ENCODE measurements around the gene TPRX2. TPM values are rescaled to one million over a fixed set of nuclear protein-coding genes. Genes with fewer than 3 reads are reported as not detected.
"Not testable (repeated sequence)": the region's sequence is repeated elsewhere in the genome, so short reads cannot be mapped to it uniquely, and the experiment has no call there.

TPRX2 gene
- total RNA-seq, 1 experiment from 2014 or later = not detected

- Histone ChIP-seq H3K27ac (peak overlapping the region; percentile 87), H3K27me3 (no peaks in the 10 kb centered on the region), H3K9me3 (replicated peaks) (no peaks in the 10 kb centered on the region), H3K4me3 (no peak overlapping the region; the same call in 1 of the 2 replicates), H3K4me1 (peaks cover 23% of the 10 kb centered on the region), H3K36me3 (no peaks in the 10 kb centered on the region)
- DNase-seq = no peak
These were observed 10.6 kb upstream of the TPRX2 start for GRCh38 chr19:47848425-47848822.

- peaks cover 22% of the 10 kb centered on the region for H3K4me1 ChIP-seq
- H3K27ac ChIP-seq = peak overlapping the region; percentile 87
- H3K27me3 ChIP-seq = no peaks in the 10 kb centered on the region
- DNase-seq = peak; percentile 97 to 99
- H3K9me3 ChIP-seq (replicated peaks) = no peaks in the 10 kb centered on the region
- H3K4me3 ChIP-seq = peak overlapping the region; percentile 22
- no peaks in the 10 kb centered on the region for H3K36me3 ChIP-seq
These were observed 10.1 kb upstream of the TPRX2 start for GRCh38 chr19:47848823-47849473.

GRCh38 chr19:47853003-47853402, 6.0 kb upstream of the TPRX2 start:
- Histone ChIP-seq H3K27me3 (no peaks in the 10 kb centered on the region), H3K4me3 (no peak overlapping the region), H3K4me1 (peaks cover 22% of the 10 kb centered on the region), H3K36me3 (no peaks in the 10 kb centered on the region), H3K27ac (no peak overlapping the region), H3K9me3 (replicated peaks) (no peaks in the 10 kb centered on the region)
- DNase-seq = no peak

GRCh38 chr19:47854459-47854858, 4.6 kb upstream of the TPRX2 start:
- Histone ChIP-seq H3K27ac (no peak overlapping the region), H3K4me3 (no peak overlapping the region), H3K9me3 (replicated peaks) (no peaks in the 10 kb centered on the region), H3K4me1 (peaks cover 18% of the 10 kb centered on the region), H3K27me3 (no peaks in the 10 kb centered on the region), H3K36me3 (no peaks in the 10 kb centered on the region)
- peak in 1 of 2 experiments; percentile 31 for DNase-seq

GRCh38 chr19:47858231-47858630, 804 bp upstream of the TPRX2 start:
- H3K4me3 ChIP-seq; H3K36me3 ChIP-seq; H3K27ac ChIP-seq; H3K27me3 ChIP-seq; H3K4me1 ChIP-seq; H3K9me3 ChIP-seq (replicated peaks): not testable (repeated sequence)
- DNase-seq = peak; percentile 43 to 50

- H3K4me1 ChIP-seq; H3K36me3 ChIP-seq; DNase-seq; H3K9me3 ChIP-seq (replicated peaks); H3K27ac ChIP-seq; H3K4me3 ChIP-seq; H3K27me3 ChIP-seq: not testable (repeated sequence)
These were observed 803 bp downstream of the TPRX2 start for GRCh38 chr19:47859838-47860237.

GRCh38 chr19:47860602-47861297, 1.7 kb downstream of the TPRX2 start:
- Histone ChIP-seq H3K36me3 (no peaks in the 10 kb centered on the region), H3K4me3 (no peak overlapping the region), H3K9me3 (replicated peaks) (no peaks in the 10 kb centered on the region), H3K4me1 (peaks cover 9% of the 10 kb centered on the region; the same call in 1 of the 2 replicates), H3K27ac (no peak overlapping the region), H3K27me3 (no peaks in the 10 kb centered on the region)
- DNase-seq = no peak

- DNase-seq = no peak
- H3K4me1 ChIP-seq = peaks cover 9% of the 10 kb centered on the region; the same call in 1 of the 2 replicates
- H3K27me3 ChIP-seq = no peaks in the 10 kb centered on the region
- H3K36me3 ChIP-seq = no peaks in the 10 kb centered on the region
- no peak overlapping the region for H3K4me3 ChIP-seq
- H3K27ac ChIP-seq = no peak overlapping the region
- H3K9me3 ChIP-seq (replicated peaks) = no peaks in the 10 kb centered on the region
These were observed 2.6 kb downstream of the TPRX2 start for GRCh38 chr19:47861630-47862029.

GRCh38 chr19:47863514-47863936, 4.5 kb downstream of the TPRX2 start:
- Histone ChIP-seq H3K9me3 (replicated peaks) (no peaks in the 10 kb centered on the region), H3K4me1 (0 out of 2 replicates have a peak, but pooled peaks cover under 1% of the 10 kb centered on the region), H3K27ac (no peak overlapping the region), H3K27me3 (no peaks in the 10 kb centered on the region), H3K36me3 (no peaks in the 10 kb centered on the region), H3K4me3 (no peak overlapping the region)
- peak; percentile 90 to 95 for DNase-seq

- H3K4me1 ChIP-seq = no peaks in the 10 kb centered on the region
- no peak overlapping the region for H3K4me3 ChIP-seq
- no peak for DNase-seq
- H3K36me3 ChIP-seq = no peaks in the 10 kb centered on the region
- no peaks in the 10 kb centered on the region for H3K9me3 ChIP-seq (replicated peaks)
- H3K27me3 ChIP-seq = no peaks in the 10 kb centered on the region
- H3K27ac ChIP-seq = no peak overlapping the region
These were observed 6.1 kb downstream of the TPRX2 start for GRCh38 chr19:47865166-47865565.

GRCh38 chr19:47878906-47879305, 19.9 kb downstream of the TPRX2 start:
- H3K36me3 ChIP-seq = no peaks in the 10 kb centered on the region
- H3K4me1 ChIP-seq = no peaks in the 10 kb centered on the region
- no peak overlapping the region for H3K4me3 ChIP-seq
- H3K9me3 ChIP-seq (replicated peaks) = no peaks in the 10 kb centered on the region
- DNase-seq = no peak
- no peak overlapping the region for H3K27ac ChIP-seq
- H3K27me3 ChIP-seq = no peaks in the 10 kb centered on the region

GRCh38 chr19:47879385-47879784, 20.4 kb downstream of the TPRX2 start:
- H3K4me3 ChIP-seq, H3K36me3 ChIP-seq, H3K27me3 ChIP-seq: not testable (repeated sequence)

GRCh38 chr19:47881757-47882156, 22.7 kb downstream of the TPRX2 start:
- Histone ChIP-seq H3K4me1 (no peaks in the 10 kb centered on the region), H3K27ac (no peak overlapping the region)

More at GRCh38 chr19:47879385-47879784, 20.4 kb downstream of the TPRX2 start:
- not testable (repeated sequence) for H3K27ac ChIP-seq; DNase-seq; H3K9me3 ChIP-seq (replicated peaks); H3K4me1 ChIP-seq

GRCh38 chr19:47882890-47883289, 23.9 kb downstream of the TPRX2 start:
- H3K4me1 ChIP-seq = no peaks in the 10 kb centered on the region
- no peaks in the 10 kb centered on the region for H3K27me3 ChIP-seq
- no peak for DNase-seq
- no peak overlapping the region for H3K27ac ChIP-seq
- H3K4me3 ChIP-seq = no peak overlapping the region
- H3K9me3 ChIP-seq (replicated peaks) = no peaks in the 10 kb centered on the region
- H3K36me3 ChIP-seq = no peaks in the 10 kb centered on the region

More at GRCh38 chr19:47881757-47882156, 22.7 kb downstream of the TPRX2 start:
- Histone ChIP-seq H3K9me3 (replicated peaks) (no peaks in the 10 kb centered on the region), H3K27me3 (no peaks in the 10 kb centered on the region), H3K36me3 (no peaks in the 10 kb centered on the region), H3K4me3 (no peak overlapping the region)
- DNase-seq = no peak

- no peak overlapping the region for H3K27ac ChIP-seq
These were observed 26.0 kb downstream of the TPRX2 start for GRCh38 chr19:47885067-47885463.

More at GRCh38 chr19:47885067-47885463, 26.0 kb downstream of the TPRX2 start:
- no peaks in the 10 kb centered on the region for H3K27me3 ChIP-seq
- H3K36me3 ChIP-seq = no peaks in the 10 kb centered on the region
- H3K4me1 ChIP-seq = no peaks in the 10 kb centered on the region
- no peak overlapping the region for H3K4me3 ChIP-seq
- H3K9me3 ChIP-seq (replicated peaks) = no peaks in the 10 kb centered on the region
- no peak for DNase-seq

Data from SJCRH30 (cell line).